HG03575 (cell line): ENCODE measurements around the gene PCSK4.
"Not testable (repeated sequence)": the region's sequence is repeated elsewhere in the genome, so short reads cannot be mapped to it uniquely, and the experiment has no call there.

Source experiments
- ATAC-seq: cut with Tn5 transposase; IDR thresholded peaks from one replicate; pipeline ENCODE4 v1.9.1; 2021; ENCODE audit not compliant: unreplicated experiment, insufficient number of reproducible peaks, low FRiP score; ENCODE audit errors: extremely low read depth

The PCSK4 gene

GRCh38 chr19:1507763-1508506 is 17.8 kb upstream of the PCSK4 start:
- ATAC-seq = no peak

DNA sequence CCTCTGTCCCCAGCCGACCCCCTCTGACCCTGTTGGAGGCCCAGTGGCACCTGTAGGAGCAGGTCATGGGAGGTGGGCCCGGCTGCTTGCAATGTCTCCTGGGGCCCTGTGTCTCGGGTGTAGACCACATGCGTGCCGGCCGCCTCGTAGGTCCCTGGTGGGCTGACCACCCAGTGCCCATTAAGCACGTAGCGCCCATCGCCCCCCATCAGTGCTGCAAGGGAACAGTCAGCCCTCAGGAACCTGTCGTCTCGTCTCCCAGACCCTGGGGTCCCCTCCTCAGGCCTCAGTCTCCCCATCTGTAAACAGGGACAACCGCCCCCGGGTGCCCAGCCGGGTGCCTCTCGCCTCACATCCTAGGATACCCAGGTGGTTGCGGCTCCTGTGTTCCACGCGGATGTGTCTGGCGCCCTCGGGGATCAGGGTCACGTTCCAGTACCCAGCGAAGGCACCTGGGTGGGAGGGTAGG is 17.1 kb upstream of the PCSK4 start:
- no peak for ATAC-seq

- ATAC-seq = no peak
These were observed 16.1 kb upstream of the PCSK4 start for GRCh38 chr19:1505991-1506881.

DNA sequence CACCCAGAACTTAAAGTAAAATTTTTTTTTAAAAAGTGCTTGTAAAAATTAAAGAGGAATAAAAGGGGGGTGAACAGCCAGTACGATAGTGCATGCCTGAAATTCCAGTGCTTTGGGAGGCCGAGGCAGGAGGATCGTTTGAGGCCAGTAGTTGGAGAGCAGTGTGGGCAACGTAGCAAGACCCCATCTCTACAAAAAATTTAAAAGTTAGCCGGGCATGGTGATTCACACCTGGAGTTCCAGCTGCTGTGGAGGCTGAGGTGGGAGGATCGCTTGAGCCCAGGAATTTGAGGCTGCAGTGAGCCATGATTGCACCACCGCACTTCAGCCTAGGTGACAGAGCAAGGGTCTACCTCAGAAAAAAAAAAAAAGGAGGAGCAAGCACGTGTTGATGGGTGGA is 14.9 kb upstream of the PCSK4 start:
- ATAC-seq = no peak

GRCh38 chr19:1503925-1504773 is 14.0 kb upstream of the PCSK4 start:
- no peak for ATAC-seq

DNA sequence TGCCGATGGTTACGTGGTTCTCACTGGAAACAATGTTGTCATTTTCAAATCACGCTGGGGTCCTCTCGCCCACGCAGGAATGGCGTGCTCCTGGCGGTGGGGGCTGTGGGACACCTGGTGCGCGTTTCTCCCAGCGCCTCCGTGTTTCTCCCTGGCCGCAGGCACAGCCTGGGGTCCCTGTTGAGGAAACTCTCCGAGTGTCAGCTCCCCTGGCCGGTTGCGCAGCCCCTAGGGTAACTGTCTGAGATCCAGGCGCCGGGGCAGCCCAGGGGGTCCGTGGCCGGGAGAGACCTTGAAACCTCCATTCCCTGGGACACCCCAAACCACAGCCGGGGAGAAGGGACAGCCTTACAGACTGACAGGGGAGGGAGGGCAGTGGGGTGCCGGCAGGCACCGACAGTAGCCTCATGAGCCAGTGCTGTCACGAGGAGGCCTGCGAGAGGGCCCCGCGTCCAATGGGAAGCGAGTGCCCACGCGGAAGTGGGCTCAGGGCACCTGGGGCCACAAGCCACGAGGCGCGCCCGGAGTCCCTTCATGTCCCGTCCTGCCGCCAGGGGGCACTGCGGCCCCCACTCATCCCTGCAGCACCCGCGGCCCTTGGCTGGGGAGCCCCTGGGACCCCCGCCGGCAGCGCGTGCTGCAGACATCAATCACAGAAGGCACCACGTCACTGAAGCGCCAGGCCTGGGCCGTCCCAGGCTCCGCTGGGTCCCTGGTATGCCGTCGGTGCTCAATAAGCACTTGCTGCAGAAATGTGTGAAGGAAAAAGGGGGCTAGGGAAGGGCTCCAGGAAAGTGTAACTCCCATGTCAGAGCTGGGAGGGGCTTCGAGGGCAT is 13.2 kb upstream of the PCSK4 start:
- ATAC-seq = no peak

GRCh38 chr19:1502433-1503088 is 12.4 kb upstream of the PCSK4 start:
- no peak for ATAC-seq

GRCh38 chr19:1501200-1501595 is 11.0 kb upstream of the PCSK4 start:
- ATAC-seq = no peak

DNA sequence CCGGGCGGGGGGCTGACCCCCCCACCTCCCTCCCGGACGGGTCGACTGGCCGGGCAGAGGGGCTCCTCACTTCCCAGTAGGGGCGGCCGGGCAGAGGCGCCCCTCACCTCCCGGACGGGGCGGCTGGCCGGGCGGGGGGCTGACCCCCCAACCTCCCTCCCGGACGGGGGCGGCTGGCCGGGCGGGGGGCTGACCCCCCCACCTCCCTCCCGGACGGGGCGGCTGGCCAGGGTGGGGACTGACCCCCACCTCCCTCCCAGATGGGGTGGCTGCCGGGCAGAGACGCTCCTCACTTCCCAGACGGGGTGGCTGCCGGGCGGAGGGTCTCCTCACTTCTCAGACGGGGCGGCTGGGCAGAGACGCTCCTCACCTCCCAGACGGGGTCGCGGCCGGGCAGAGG is 9.1 kb upstream of the PCSK4 start:
- ATAC-seq = not testable (repeated sequence)

- ATAC-seq = no peak
These were observed 7.6 kb upstream of the PCSK4 start for GRCh38 chr19:1497578-1498235.

- no peak for ATAC-seq
These were observed 6.8 kb upstream of the PCSK4 start for GRCh38 chr19:1496714-1497577.

GRCh38 chr19:1495799-1496713 is 5.9 kb upstream of the PCSK4 start:
- ATAC-seq = no peak

GRCh38 chr19:1495051-1495798 is 5.1 kb upstream of the PCSK4 start:
- ATAC-seq = no peak

GRCh38 chr19:1494115-1494815 is 4.1 kb upstream of the PCSK4 start:
- no peak for ATAC-seq
